ENCODE results near the gene KLK3.

GRCh38 chr19:50812474-50812873 lies 42.2 kb upstream of the KLK3 start:
- no peak for TF ChIP-seq NR3C1 (IDR thresholded peaks at IDR 0.05)
- TF ChIP-seq EP300 (IDR thresholded peaks at IDR 0.05): no peak
- TF ChIP-seq, protein P1, sequence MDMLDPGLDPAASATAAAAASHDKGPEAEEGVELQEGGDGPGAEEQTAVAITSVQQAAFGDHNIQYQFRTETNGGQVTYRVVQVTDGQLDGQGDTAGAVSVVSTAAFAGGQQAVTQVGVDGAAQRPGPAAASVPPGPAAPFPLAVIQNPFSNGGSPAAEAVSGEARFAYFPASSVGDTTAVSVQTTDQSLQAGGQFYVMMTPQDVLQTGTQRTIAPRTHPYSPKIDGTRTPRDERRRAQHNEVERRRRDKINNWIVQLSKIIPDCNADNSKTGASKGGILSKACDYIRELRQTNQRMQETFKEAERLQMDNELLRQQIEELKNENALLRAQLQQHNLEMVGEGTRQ (IDR thresholded peaks at IDR 0.05): no peak
- TF ChIP-seq POLR2A (IDR thresholded peaks at IDR 0.05; ENCODE audit: low read length): no peak
- no peak for TF ChIP-seq CTCF (IDR thresholded peaks at IDR 0.05)
- TF ChIP-seq RAD21 (conservative IDR thresholded peaks at IDR 0.05 in 1 of 2, IDR thresholded peaks at IDR 0.05 in 1 of 2): no peak
- no peak for TF ChIP-seq HEYL (CRISPR knock-in tag; IDR thresholded peaks at IDR 0.05)

All from A549 (cell line).